GM12878 (cell line): ENCODE measurements around the gene TSC22D1. TPM values are rescaled to one million over a fixed set of nuclear protein-coding genes. Genes with fewer than 3 reads are reported as not detected.

Source experiments
- ATAC-seq: fragments of 200-7000 bp; cut with Tn5 transposase; 3 replicates; pipeline ENCODE4 v1.9.1; 2020; ENCODE audit warnings: mild to moderate bottlenecking, moderate library complexity
- BruUV-seq: library from RNA; stranded (reverse); fragments of 400-500 nt; replicated peaks from 2 replicates; lab custom pipeline; 2021; lab: Mats Ljungman, UMichigan
- CTCF ChIA-PET: fragments of 300-600 bp; sonication (Branson Sonifier 250); formaldehyde crosslinking; extraction: SDS; loops from one replicate; lab custom pipeline; 2021; ENCODE audit warnings: inconsistent platforms; lab: Yijun Ruan, JAX
- POLR2A ChIA-PET: fragments of 350-600 bp; formaldehyde crosslinking; extraction: SDS; loops from one replicate; lab custom pipeline; 2021; ENCODE audit warnings: inconsistent platforms; lab: Charles Lee
- RAD21 ChIA-PET: fragments of 300-600 bp; sonication (Branson Sonifier 250); formaldehyde crosslinking; loops from one replicate; lab custom pipeline; 2023; ENCODE audit warnings: antibody characterized with exemption; ENCODE audit not compliant: unreplicated experiment; lab: Charles Lee
- SMC1A ChIA-PET: fragments of 300-600 bp; sonication (Branson Sonifier 250); formaldehyde crosslinking; loops from one replicate; lab custom pipeline; 2023; ENCODE audit not compliant: unreplicated experiment, uncharacterized antibody; lab: Charles Lee
- DNase-seq: peaks from one replicate; pipeline ENCODE4 v3.0.0-alpha.2; 2011; ENCODE audit warnings: low read depth, low spot score
- FAIRE-seq: peaks from 3 replicates; lab custom pipeline; 2011; peaks lifted over from hg19 to GRCh38; lab: Jason Lieb, UNC
- H2AFZ ChIP-seq: 2 replicates; pipeline ENCODE4 v1.6.0; 2011; ENCODE audit warnings: low read depth, low read length, control low read depth; ENCODE audit not compliant: control insufficient read depth
- H3K27ac ChIP-seq: 2 replicates; pipeline ENCODE4 v1.5.1; 2011; ENCODE audit warnings: control low read depth; ENCODE audit not compliant: control insufficient read depth, insufficient read depth
- H3K27me3 ChIP-seq, 2 experiments: replicated peaks in 1 of 2; 2 replicates each; pipeline versions ENCODE4 v1.6.0 to v1.6.1; 2011; ENCODE audit warnings: low read length in 1 of 2; ENCODE audit not compliant: control insufficient read depth in 2 of 2, insufficient read depth in 2 of 2
- H3K36me3 ChIP-seq, 2 experiments: 2 replicates each; pipeline ENCODE4 v1.5.1; 2011; ENCODE audit warnings: low read length in 1 of 2; ENCODE audit not compliant: control insufficient read depth in 2 of 2, insufficient read depth in 2 of 2
- H3K4me1 ChIP-seq: 2 replicates; pipeline ENCODE4 v1.6.1; 2011; ENCODE audit warnings: mild to moderate bottlenecking, low read length, moderate library complexity, mixed read lengths; ENCODE audit not compliant: control insufficient read depth, insufficient read depth
- H3K4me2 ChIP-seq: 2 replicates; pipeline ENCODE4 v1.6.0; 2011; ENCODE audit warnings: control low read depth; ENCODE audit not compliant: control insufficient read depth, insufficient read depth
- H3K4me3 ChIP-seq: fragments of 200-600 bp; sonication (generic); 2 replicates; pipeline ENCODE4 v1.5.1; 2016
- H3K79me2 ChIP-seq: 2 replicates; pipeline ENCODE4 v1.6.0; 2011; ENCODE audit warnings: low read length; ENCODE audit not compliant: control insufficient read depth, insufficient read depth
- H3K9ac ChIP-seq: 2 replicates; pipeline ENCODE4 v1.8.0; 2011; ENCODE audit warnings: low read length, control low read depth, mixed read lengths; ENCODE audit not compliant: control insufficient read depth, insufficient read depth
- H3K9me3 ChIP-seq: replicated peaks from 3 replicates; pipeline ENCODE4 v1.5.1; 2011; ENCODE audit warnings: mild to moderate bottlenecking, low read length; ENCODE audit not compliant: control insufficient read depth, insufficient read depth
- H4K20me1 ChIP-seq: 2 replicates; pipeline ENCODE4 v1.6.0; 2011; ENCODE audit not compliant: control insufficient read depth, insufficient read depth
- CHD4 ChIP-seq: fragments of 200-600 bp; sonication (generic); IDR thresholded peaks from 2 replicates; pipeline ENCODE4 v1.6.1; 2016; ENCODE audit warnings: mild to moderate bottlenecking
- E4F1 ChIP-seq: fragments of 450-650 bp; IDR thresholded peaks from 2 replicates; pipeline ENCODE4 v1.6.1; 2018; ENCODE audit warnings: borderline replicate concordance, mild to moderate bottlenecking; ENCODE audit not compliant: partially characterized antibody
- ETV6 ChIP-seq, 2 experiments: fragments of 450-650 bp in 1 of 2; IDR thresholded peaks in 1 of 2; conservative IDR thresholded peaks in 1 of 2; 2 replicates each; pipeline ENCODE4 v1.6.1; 2014; ENCODE audit warnings: antibody characterized with exemption in 1 of 2, borderline replicate concordance in 1 of 2, low read depth in 1 of 2, mild to moderate bottlenecking in 1 of 2, moderate library complexity in 1 of 2
- GATAD2B ChIP-seq: fragments of 450-650 bp; conservative IDR thresholded peaks from 2 replicates; pipeline ENCODE4 v1.6.1; 2017; ENCODE audit warnings: low read depth, mild to moderate bottlenecking, moderate library complexity
- HDAC6 ChIP-seq: fragments of 200-600 bp; sonication (generic); IDR thresholded peaks from one replicate; pipeline ENCODE4 v1.8.0; 2017; ENCODE audit warnings: antibody characterized with exemption; ENCODE audit not compliant: unreplicated experiment
- MEF2A ChIP-seq: IDR thresholded peaks from 2 replicates; pipeline ENCODE4 v1.6.1; 2011; ENCODE audit warnings: low read depth, mild to moderate bottlenecking, low read length, moderate library complexity; ENCODE audit not compliant: insufficient read depth
- NFYA ChIP-seq: IDR thresholded peaks from 2 replicates; pipeline ENCODE4 v1.6.1; 2011; ENCODE audit warnings: low read depth, mild to moderate bottlenecking, low read length, improper control_type of control experiment, borderline replicate concordance
- PML ChIP-seq: IDR thresholded peaks from 2 replicates; pipeline ENCODE4 v1.6.1; 2012; ENCODE audit warnings: low read length, inconsistent platforms
- RELA ChIP-seq: fragments of 450-650 bp; IDR thresholded peaks from 2 replicates; pipeline ENCODE4 v1.8.0; 2014; ENCODE audit warnings: borderline replicate concordance; ENCODE audit not compliant: partially characterized antibody
- SMAD5 ChIP-seq: IDR thresholded peaks from 2 replicates; pipeline ENCODE4 v1.6.1; 2016; ENCODE audit warnings: antibody characterized with exemption, low read depth
- SMC3 ChIP-seq: IDR thresholded peaks from 2 replicates; pipeline ENCODE4 v1.6.1; 2011; ENCODE audit warnings: low read length, improper control_type of control experiment, borderline replicate concordance
- SREBF1 ChIP-seq: IDR thresholded peaks from 2 replicates; pipeline ENCODE4 v1.6.1; 2012; ENCODE audit warnings: mild to moderate bottlenecking, low read length
- SREBF2 ChIP-seq: IDR thresholded peaks from 2 replicates; pipeline ENCODE4 v1.6.1; 2012; ENCODE audit warnings: mild to moderate bottlenecking, low read length
- TCF7 ChIP-seq: IDR thresholded peaks from 2 replicates; pipeline ENCODE4 v1.6.1; 2014; ENCODE audit warnings: antibody characterized with exemption, borderline replicate concordance
- ZNF622 ChIP-seq: fragments of 450-650 bp; IDR thresholded peaks from 2 replicates; pipeline ENCODE4 v1.6.1; 2017; ENCODE audit warnings: mild to moderate bottlenecking, inconsistent platforms
- ZNF687 ChIP-seq: fragments of 450-650 bp; IDR thresholded peaks from 2 replicates; pipeline ENCODE4 v1.6.1; 2017; ENCODE audit warnings: mild to moderate bottlenecking, moderate library complexity
- ZZZ3 ChIP-seq: IDR thresholded peaks from 2 replicates; pipeline ENCODE4 v1.6.1; 2011; ENCODE audit warnings: low read depth; ENCODE audit not compliant: control insufficient read depth, insufficient read length
- WGBS: methylation state at CpG from one replicate; pipeline ENCODE4 v1.1.6; 2016; ENCODE audit warnings: low lambda C conversion rate; ENCODE audit not compliant: insufficient replicate concordance, insufficient coverage; ENCODE audit errors: missing lambda C conversion rate; 5-methylcytosine and 5-hydroxymethylcytosine counted together
- in situ Hi-C: fragments of 300-500 bp; cut with MboI; formaldehyde crosslinking; loops from 9 replicates; pipeline ENCODE4 v1.14.3; 2018; ENCODE audit warnings: mixed read lengths
- intact Hi-C: fragments of 100-400 bp; cut with micrococcal nuclease; formaldehyde crosslinking; loops from one replicate; pipeline ENCODE4 v1.14.2; 2022; ENCODE audit not compliant: unreplicated experiment
- polyA plus RNA-seq, 11 experiments: library from polyadenylated mRNA; depleted of rRNA in 4 of 11; unstranded in 6 of 11; stranded (reverse) in 5 of 11; fragments of >200 nt; fragmentation: Nextera tagmentation in 4 of 11; fragmentation: Illumina TruSeq in 1 of 11; extraction: Ambion mirVana in 4 of 11; extraction: Trizol in 1 of 11; gene quantifications; 1 replicate in 1 of 11; 2 replicates in 10 of 11; pipeline versions ENCODE4 v1.2.1 to v1.2.3, GENCODE V29; 2011 to 2016; ENCODE audit warnings: inconsistent platforms in 2 of 11, missing spikeins in 2 of 11, low read depth in 1 of 11
- total RNA-seq, 4 experiments: library from RNA; depleted of rRNA in 3 of 4; stranded (reverse); fragments of >200 nt in 3 of 4; fragmentation: Illumina TruSeq in 1 of 4; extraction: Trizol in 1 of 4; gene quantifications; 2 replicates each; pipeline versions ENCODE4 v1.2.1 to v1.2.3, GENCODE V29; 2013 to 2021

Gene TSC22D1
- total and polyA plus RNA-seq, 10 of the 15 experiments (the other 5 are each of a cell fraction or from before 2014, with no cell fraction given): 0.37 to 15.7 (median 7.5) TPM

- ATAC-seq: no peak
- POLR2A ChIA-PET: interaction anchor here (0.6 kb wide), 1 partner anchor 10 kb away, joined by 5 read pairs; no protein-coding TSS in a partner anchor
Measured at GRCh38 chr13:44493213-44493812, 82.8 kb downstream of the TSC22D1 start.

More at GRCh38 chr13:44493213-44493812, 82.8 kb downstream of the TSC22D1 start:
- TF ChIP-seq CHD4 (no peak), MEF2A (no peak), ZNF622 (no peak), SMAD5 (no peak), SREBF1 (no peak), E4F1 (no peak), ZZZ3 (no peak), ETV6 (conservative IDR thresholded peaks at IDR 0.05 in 1 of 2, IDR thresholded peaks at IDR 0.05 in 1 of 2; ENCODE audit: borderline replicate concordance in 1 of 2, low read depth in 1 of 2) (no peak), ZNF687 (no peak), NFYA (no peak), TCF7 (no peak), GATAD2B (no peak), SREBF2 (no peak), RELA (no peak), SMC3 (no peak), PML (no peak), HDAC6 (no peak)
- RAD21 ChIA-PET: no interaction called here
- Histone ChIP-seq H3K36me3 (no peaks in the 10 kb centered on the region), H2AFZ (no peak overlapping the region), H3K79me2 (no peaks in the 10 kb centered on the region), H3K9ac (no peak overlapping the region), H3K9me3 (peaks cover 4% of the 10 kb centered on the region; the same call in 2 of the 3 replicates), H3K4me1 (no peaks in the 10 kb centered on the region), H3K4me3 (no peak overlapping the region), H3K4me2 (no peak overlapping the region), H3K27me3 (no peaks in the 10 kb centered on the region), H3K27ac (no peak overlapping the region), H4K20me1 (no peaks in the 10 kb centered on the region)
- BruUV-seq: no TSS peak
- CTCF ChIA-PET: interaction anchor here (1.0 kb wide), 1 partner anchor 10 kb away, joined by 4 read pairs; no protein-coding TSS in a partner anchor
- 31% methylated on average over 3 of the region's 3 CpGs for WGBS
- intact Hi-C loops (loop anchor here (5.0 kb wide), 1 partner anchor 219 kb away; no protein-coding TSS in a partner anchor), in situ Hi-C loops (loop anchor here (25.0 kb wide), 1 partner anchor 819 kb away; no protein-coding TSS in a partner anchor)
- no peak for DNase-seq
- peak; percentile 27 for FAIRE-seq
- SMC1A ChIA-PET: interaction anchor here (1.1 kb wide), 2 partner anchors 8 to 13 kb away, joined by 3 to 5 read pairs; no protein-coding TSS in a partner anchor
